Stimulated activated naive B cell treated with anti-CD40 and anti-IgM and Interleukin-4, amounts not matched to agents 10 μg/mL and 1 μg/mL and 100 μg/mL, for 72 hours (primary cell): ENCODE results near the gene SLC37A1.
A peak's percentile ranks its signal among the peaks of the same experiment; 100 is the strongest.

Experiments
- ATAC-seq, 2 donors: fragments of 150-1000 bp; cut with Tn5 transposase; replicated peaks; 2 replicates each; pipeline ENCODE4 v1.10.0; 2021; ENCODE audit warnings: moderate library complexity in 1 of 2
- DNase-seq: peaks from one replicate; pipeline ENCODE4 v3.0.0; 2021
- H3K27ac Mint-ChIP-seq: one replicate; pipeline ENCODE4 v1.8.0; 2022; ENCODE audit warnings: mild to moderate bottlenecking, mixed read lengths
- H3K27me3 Mint-ChIP-seq, 2 donors: one replicate each; pipeline ENCODE4 v1.8.0; 2022; ENCODE audit warnings: mixed read lengths in 2 of 2
- H3K36me3 Mint-ChIP-seq, 2 donors: one replicate each; pipeline ENCODE4 v1.8.0; 2022; ENCODE audit warnings: mixed read lengths in 2 of 2, mild to moderate bottlenecking in 1 of 2
- H3K4me1 Mint-ChIP-seq, 2 donors: one replicate each; pipeline ENCODE4 v1.8.0; 2022; ENCODE audit warnings: mixed read lengths in 2 of 2, mild to moderate bottlenecking in 1 of 2
- H3K4me3 Mint-ChIP-seq, 2 donors: one replicate each; pipeline ENCODE4 v1.8.0; 2022; ENCODE audit warnings: mild to moderate bottlenecking in 2 of 2, mixed read lengths in 2 of 2, moderate library complexity in 1 of 2
- H3K9me3 Mint-ChIP-seq, 2 donors: one replicate each; pipeline ENCODE4 v1.8.0; 2022; ENCODE audit warnings: mixed read lengths in 2 of 2, mild to moderate bottlenecking in 1 of 2

The SLC37A1 gene

DNA sequence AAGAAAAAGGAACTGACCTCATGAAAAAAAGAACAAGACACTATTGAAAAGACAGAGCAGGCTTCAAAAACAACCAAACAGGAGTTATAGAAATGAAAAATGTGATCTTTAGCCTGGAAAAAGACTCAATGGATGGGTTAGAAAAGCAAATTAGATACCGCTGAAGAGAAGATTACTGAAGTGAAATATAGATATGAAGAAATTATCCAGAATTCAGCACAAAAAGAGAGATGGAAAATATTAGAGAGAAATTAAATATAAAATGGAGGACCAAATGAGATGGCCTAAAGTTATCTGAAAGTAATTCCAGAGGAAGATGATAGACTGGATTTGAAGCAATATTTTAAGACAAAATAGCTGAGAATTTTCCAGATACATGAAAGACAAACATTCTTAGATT, 63.0 kb downstream of the SLC37A1 start:
- Mint-ChIP-seq H3K27ac (no peak overlapping the region), H3K4me1 (no peaks in the 10 kb centered on the region), H3K27me3 (no peaks in the 10 kb centered on the region), H3K36me3 (peaks cover 53 to 60% of the 10 kb centered on the region in 2 donors), H3K4me3 (no peak overlapping the region), H3K9me3 (peaks cover 11 to 16% of the 10 kb centered on the region in 2 donors)
- DNase-seq (no peak), ATAC-seq (no peak)

DNA sequence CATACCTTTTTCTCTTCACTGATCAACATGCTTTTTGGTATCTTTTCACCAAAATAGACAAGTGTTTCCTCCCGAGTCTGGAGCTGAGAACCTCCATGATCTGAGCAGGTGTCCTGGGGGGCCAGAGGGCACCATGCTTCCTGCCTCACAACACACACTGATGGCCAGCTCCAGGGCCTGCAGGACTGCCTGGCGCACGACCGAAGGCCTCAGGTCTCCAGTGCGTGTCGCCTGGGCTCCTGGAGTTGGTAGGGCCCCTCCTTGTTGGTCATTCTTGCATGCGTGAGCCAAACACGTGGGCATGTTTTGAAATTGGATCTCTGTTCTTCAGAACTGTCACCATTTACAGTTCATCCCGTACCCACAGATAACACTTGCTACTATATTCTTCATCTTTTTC, 64.4 kb downstream of the SLC37A1 start:
- Mint-ChIP-seq H3K9me3 (peaks cover 11 to 16% of the 10 kb centered on the region in 2 donors), H3K4me1 (no peaks in the 10 kb centered on the region), H3K4me3 (no peak overlapping the region), H3K36me3 (peaks cover 42 to 50% of the 10 kb centered on the region in 2 donors), H3K27me3 (no peaks in the 10 kb centered on the region), H3K27ac (peak overlapping the region; percentile 63)
- DNase-seq (no peak), ATAC-seq (no peak)

DNA sequence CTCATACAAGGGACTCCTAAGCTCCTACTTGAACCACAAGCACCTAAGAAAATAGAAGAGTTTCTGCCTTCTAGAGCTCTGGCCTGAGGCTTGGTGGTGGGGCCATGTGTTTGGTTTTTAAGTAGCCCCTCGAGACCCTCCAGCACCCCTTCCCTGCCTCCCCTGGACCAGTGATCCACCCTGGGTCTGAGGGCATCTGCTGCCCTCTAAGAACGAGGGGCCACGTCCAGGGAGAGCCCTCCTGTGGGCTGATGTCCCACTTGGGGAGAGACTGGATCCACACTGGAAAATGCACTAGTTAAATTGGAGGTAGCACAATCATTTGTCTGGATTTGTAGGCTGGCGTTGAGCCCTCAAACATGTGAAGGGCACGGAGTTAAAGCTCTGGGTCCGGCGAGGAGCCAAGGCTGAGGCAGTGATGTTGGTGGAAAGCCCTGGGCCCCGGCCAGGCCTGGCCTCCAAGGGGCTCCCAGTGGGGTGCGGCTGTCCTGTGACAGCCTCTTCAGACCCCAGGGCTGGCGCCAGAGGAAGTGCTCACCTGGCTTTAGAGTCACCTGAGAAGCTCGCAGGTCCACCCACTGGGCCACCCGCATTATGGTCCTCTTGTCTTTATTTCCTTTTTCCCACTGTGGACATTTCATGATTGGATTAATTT, 65.2 kb downstream of the SLC37A1 start:
- DNase-seq = no peak
- H3K4me1 Mint-ChIP-seq = no peaks in the 10 kb centered on the region
- peaks cover 38 to 42% of the 10 kb centered on the region in 2 donors for H3K36me3 Mint-ChIP-seq

DNA sequence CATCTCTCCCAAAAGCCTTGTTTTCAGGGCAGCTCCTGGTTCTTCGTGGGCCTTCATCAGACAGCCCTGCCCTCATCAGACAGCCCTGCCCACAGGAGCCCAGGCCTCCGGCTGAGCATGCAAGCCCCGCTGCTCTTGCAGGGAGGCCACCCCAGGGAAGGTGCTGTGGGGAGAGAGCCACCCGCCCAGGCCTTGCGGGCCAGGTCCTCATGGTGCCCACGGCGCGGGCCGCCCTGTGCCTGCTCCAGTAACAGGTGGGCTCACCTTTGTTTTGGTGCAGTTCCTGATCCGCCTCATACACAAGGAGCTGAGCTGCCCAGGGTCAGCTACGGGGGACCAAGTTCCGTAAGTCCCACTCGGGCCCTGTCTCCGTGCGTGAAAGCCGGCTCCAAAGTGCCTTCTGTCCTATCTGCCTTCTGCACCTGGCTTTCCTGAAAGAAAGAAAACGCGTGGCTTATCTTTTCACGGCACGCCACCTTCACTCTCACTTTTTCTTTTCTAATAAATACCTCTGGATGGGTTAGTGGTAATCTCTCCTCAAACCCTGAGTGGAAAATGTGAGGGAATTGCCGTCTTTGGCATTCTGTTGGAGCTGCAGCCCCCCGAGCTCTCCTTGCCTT, 65.9 kb downstream of the SLC37A1 start:
- H3K4me1 Mint-ChIP-seq = no peaks in the 10 kb centered on the region
- ATAC-seq (no peak), DNase-seq (no peak)
- H3K36me3 Mint-ChIP-seq = peaks cover 38 to 40% of the 10 kb centered on the region in 2 donors
- H3K9me3 Mint-ChIP-seq = peaks cover 11 to 16% of the 10 kb centered on the region in 2 donors
- H3K27me3 Mint-ChIP-seq = no peaks in the 10 kb centered on the region
- H3K27ac Mint-ChIP-seq = no peak overlapping the region
- no peak overlapping the region for H3K4me3 Mint-ChIP-seq

More for the DNA sequence above, 65.2 kb downstream of the SLC37A1 start:
- Mint-ChIP-seq H3K9me3 (peaks cover 11 to 16% of the 10 kb centered on the region in 2 donors), H3K27me3 (no peaks in the 10 kb centered on the region), H3K27ac (no peak overlapping the region), H3K4me3 (no peak overlapping the region)
- ATAC-seq = no peak

- no peaks in the 10 kb centered on the region for H3K27me3 Mint-ChIP-seq
Measured at GRCh38 chr21:42580076-42580792, 66.6 kb downstream of the SLC37A1 start.

DNA sequence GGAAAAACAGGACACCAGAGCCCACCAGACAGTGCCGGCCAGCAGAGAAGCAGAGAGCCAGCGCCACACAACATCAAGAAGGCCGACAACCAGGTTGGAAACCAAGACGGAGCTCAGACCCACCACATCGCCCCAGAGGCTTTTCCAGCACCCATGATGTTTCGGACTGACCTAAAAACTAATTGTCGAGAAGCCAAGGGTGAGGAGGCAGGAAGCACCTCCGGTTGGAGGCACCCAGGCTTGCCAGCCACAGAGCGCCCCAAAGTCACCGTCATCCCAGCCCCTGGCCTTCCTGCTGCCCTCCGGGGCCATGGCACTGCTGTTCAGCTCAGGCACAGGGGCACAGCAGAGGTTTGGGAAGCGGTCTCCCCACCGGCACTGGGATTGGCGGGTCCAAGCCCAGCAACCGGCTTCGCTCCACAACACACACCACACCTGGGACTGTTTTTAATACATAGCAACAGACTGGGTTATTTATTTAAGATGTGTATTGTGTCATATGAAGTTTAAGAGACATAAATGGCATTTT, 67.2 kb downstream of the SLC37A1 start:
- peaks cover 11 to 13% of the 10 kb centered on the region in 2 donors for H3K9me3 Mint-ChIP-seq
- H3K4me3 Mint-ChIP-seq = no peak overlapping the region
- no peaks in the 10 kb centered on the region for H3K27me3 Mint-ChIP-seq
- no peak for ATAC-seq
- no peak for DNase-seq
- no peak overlapping the region for H3K27ac Mint-ChIP-seq
- H3K4me1 Mint-ChIP-seq = no peaks in the 10 kb centered on the region
- H3K36me3 Mint-ChIP-seq = peaks cover 25 to 27% of the 10 kb centered on the region in 2 donors

More at GRCh38 chr21:42580076-42580792, 66.6 kb downstream of the SLC37A1 start:
- no peak for ATAC-seq
- no peak overlapping the region for H3K27ac Mint-ChIP-seq
- H3K9me3 Mint-ChIP-seq = peaks cover 11 to 16% of the 10 kb centered on the region in 2 donors
- peaks cover 31 to 33% of the 10 kb centered on the region in 2 donors for H3K36me3 Mint-ChIP-seq
- no peak overlapping the region for H3K4me3 Mint-ChIP-seq
- no peak for DNase-seq
- no peaks in the 10 kb centered on the region for H3K4me1 Mint-ChIP-seq

- Mint-ChIP-seq H3K4me3 (no peak overlapping the region), H3K9me3 (peaks cover 7 to 9% of the 10 kb centered on the region in 2 donors), H3K27ac (no peak overlapping the region), H3K27me3 (no peaks in the 10 kb centered on the region), H3K4me1 (no peaks in the 10 kb centered on the region), H3K36me3 (peaks cover 21% of the 10 kb centered on the region in 2 donors)
- no peak for ATAC-seq
- DNase-seq = no peak
Measured at GRCh38 chr21:42581336-42581992, 67.8 kb downstream of the SLC37A1 start.

DNA sequence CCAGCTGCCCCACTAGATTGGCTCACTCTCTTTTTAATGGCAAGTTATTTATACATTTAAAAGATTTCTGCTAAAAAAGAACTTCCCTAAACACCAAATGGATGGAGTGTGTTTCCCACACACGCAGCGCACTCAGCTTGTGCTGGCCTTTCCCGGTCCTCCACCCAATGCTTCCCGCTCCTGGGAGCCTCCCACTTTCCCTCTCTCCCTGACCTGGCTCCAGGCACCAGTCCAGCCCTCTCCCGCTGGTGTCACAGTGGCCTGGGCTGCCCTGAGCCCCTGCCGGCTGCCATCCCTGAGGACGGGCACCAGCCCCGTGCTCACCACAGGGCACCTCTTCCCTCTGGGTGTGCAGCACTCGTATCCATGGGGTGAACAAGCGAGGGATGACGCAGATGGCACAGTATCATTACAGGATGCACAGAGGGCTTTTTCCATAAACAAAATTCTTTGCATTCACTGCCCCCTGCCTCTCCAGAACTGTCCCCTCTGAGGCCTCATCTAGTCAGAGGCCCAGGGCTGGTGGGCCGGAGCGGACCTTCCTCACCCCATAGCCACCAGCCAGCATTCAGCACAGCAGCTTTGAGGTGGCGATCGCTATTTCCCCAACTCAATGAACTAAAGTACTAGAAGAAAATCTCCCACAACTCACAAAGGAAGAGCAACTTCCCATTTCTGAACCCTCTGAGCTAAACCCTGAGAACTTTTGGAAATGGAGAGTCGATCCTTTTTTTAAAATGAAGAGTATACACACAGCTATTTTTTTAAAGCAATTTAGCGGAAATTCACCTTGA, 68.5 kb downstream of the SLC37A1 start:
- Mint-ChIP-seq H3K4me1 (no peaks in the 10 kb centered on the region), H3K9me3 (peaks cover 2 to 3% of the 10 kb centered on the region in 2 donors), H3K4me3 (no peak overlapping the region), H3K36me3 (peaks cover 13 to 15% of the 10 kb centered on the region in 2 donors), H3K27ac (peak overlapping the region; percentile 56), H3K27me3 (no peaks in the 10 kb centered on the region)
- no peak for ATAC-seq
- no peak for DNase-seq

- no peak for ATAC-seq
- H3K27me3 Mint-ChIP-seq = no peaks in the 10 kb centered on the region
- no peak overlapping the region for H3K4me3 Mint-ChIP-seq
- H3K4me1 Mint-ChIP-seq = no peaks in the 10 kb centered on the region
- peaks cover 6 to 8% of the 10 kb centered on the region in 2 donors for H3K36me3 Mint-ChIP-seq
- no peak for DNase-seq
- H3K27ac Mint-ChIP-seq = no peak overlapping the region
- no peaks in the 10 kb centered on the region for H3K9me3 Mint-ChIP-seq
Measured at GRCh38 chr21:42582787-42583476, 69.3 kb downstream of the SLC37A1 start.

DNA sequence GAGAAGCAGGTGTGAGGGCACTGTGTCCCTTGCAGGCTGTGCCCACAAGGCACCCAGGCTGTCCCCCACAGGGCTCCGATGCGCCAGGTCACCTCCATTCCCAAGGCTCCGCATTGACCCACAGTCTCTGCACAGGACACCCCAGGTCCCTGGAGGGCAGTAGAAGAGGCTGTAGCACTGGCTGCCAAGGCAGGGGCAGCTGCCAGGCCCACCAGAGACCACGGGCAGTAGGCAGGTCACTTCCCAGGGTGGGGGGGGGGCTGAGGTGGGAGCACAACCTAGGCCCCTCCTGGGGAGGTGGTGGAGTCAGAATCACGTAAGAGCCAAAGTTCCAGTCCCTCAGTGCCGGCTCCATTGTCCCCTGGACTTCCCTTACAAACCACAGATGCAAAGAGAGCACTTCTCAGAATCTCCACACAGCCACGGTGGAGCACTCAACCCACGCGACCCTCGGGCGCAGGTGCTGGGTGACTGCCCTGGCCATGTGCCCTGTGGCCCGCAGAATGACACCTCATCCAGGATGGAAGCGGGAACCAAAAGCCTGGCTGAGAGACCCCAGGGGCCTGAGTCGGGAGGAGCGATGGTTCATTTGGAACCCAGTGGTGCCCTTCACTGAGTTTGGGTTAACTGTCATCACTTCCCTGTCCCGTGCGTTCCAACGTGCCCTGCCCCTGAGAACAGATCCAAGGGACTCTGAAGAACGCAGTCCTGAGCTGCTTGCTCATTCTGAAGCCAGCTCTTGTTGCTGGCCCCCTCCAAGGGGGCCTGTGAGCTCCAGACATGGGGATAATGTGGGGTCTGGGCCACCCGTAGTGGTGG, 70.0 kb downstream of the SLC37A1 start:
- H3K9me3 Mint-ChIP-seq = no peaks in the 10 kb centered on the region
- H3K4me1 Mint-ChIP-seq = no peaks in the 10 kb centered on the region
- peaks cover 0 to 2% of the 10 kb centered on the region in 2 donors for H3K36me3 Mint-ChIP-seq
- no peak overlapping the region for H3K4me3 Mint-ChIP-seq
- no peak overlapping the region for H3K27ac Mint-ChIP-seq
- ATAC-seq (no peak), DNase-seq (no peak)
- no peaks in the 10 kb centered on the region for H3K27me3 Mint-ChIP-seq

- no peaks in the 10 kb centered on the region for H3K27me3 Mint-ChIP-seq
- no peaks in the 10 kb centered on the region for H3K9me3 Mint-ChIP-seq
- H3K36me3 Mint-ChIP-seq = no peaks in the 10 kb centered on the region
- H3K27ac Mint-ChIP-seq = no peak overlapping the region
- no peak for DNase-seq
- H3K4me1 Mint-ChIP-seq = no peaks in the 10 kb centered on the region
- ATAC-seq = no peak
- no peak overlapping the region for H3K4me3 Mint-ChIP-seq
Measured at GRCh38 chr21:42584296-42584641, 70.6 kb downstream of the SLC37A1 start.

- ATAC-seq = no peak
- H3K36me3 Mint-ChIP-seq = no peaks in the 10 kb centered on the region
- peaks cover 5 to 7% of the 10 kb centered on the region in 2 donors for H3K4me1 Mint-ChIP-seq
- H3K9me3 Mint-ChIP-seq = no peaks in the 10 kb centered on the region
- no peaks in the 10 kb centered on the region for H3K27me3 Mint-ChIP-seq
- H3K4me3 Mint-ChIP-seq = no peak overlapping the region
- no peak overlapping the region for H3K27ac Mint-ChIP-seq
- no peak for DNase-seq
Measured at GRCh38 chr21:42585881-42586280, 72.2 kb downstream of the SLC37A1 start.
